ENCODE measurements around the gene OR13C8.
"Not testable (repeated sequence)": the region's sequence is repeated elsewhere in the genome, so short reads cannot be mapped to it uniquely, and the experiment has no call there.

Gene OR13C8

GRCh38 chr9:104605527-104605926 lies 36.6 kb downstream of the OR13C8 start, which contains the start of gene OR13C2:
OR13C2 (minus strand) TSS chr9:104605627; CDS start chr9:104605627, 0 bp downstream.
- DNase-seq; in situ Hi-C loops (cut with HindIII; ENCODE audit: low pct_ligation_motif_present, low pct_unique_long_range_greater_than_20kb, low sequenced_read_pairs): not testable (repeated sequence)

GRCh38 chr9:104606152-104606551 lies 37.2 kb downstream of the OR13C8 start:
- in situ Hi-C loops (cut with HindIII; ENCODE audit: low pct_ligation_motif_present, low pct_unique_long_range_greater_than_20kb, low sequenced_read_pairs) = no loop called here
- no peak for DNase-seq

- in situ Hi-C loops (cut with HindIII; ENCODE audit: low pct_ligation_motif_present, low pct_unique_long_range_greater_than_20kb, low sequenced_read_pairs) = no loop called here
- DNase-seq = no peak
Observed at GRCh38 chr9:104608336-104608735, 39.4 kb downstream of the OR13C8 start.

- in situ Hi-C loops (cut with HindIII; ENCODE audit: low pct_ligation_motif_present, low pct_unique_long_range_greater_than_20kb, low sequenced_read_pairs) = no loop called here
- DNase-seq = no peak
Observed at GRCh38 chr9:104611213-104611612, 42.2 kb downstream of the OR13C8 start.

- in situ Hi-C loops (cut with HindIII; ENCODE audit: low pct_ligation_motif_present, low pct_unique_long_range_greater_than_20kb, low sequenced_read_pairs) = no loop called here
- no peak for DNase-seq
Observed at GRCh38 chr9:104617418-104617817, 48.5 kb downstream of the OR13C8 start.

- in situ Hi-C loops (cut with HindIII; ENCODE audit: low pct_ligation_motif_present, low pct_unique_long_range_greater_than_20kb, low sequenced_read_pairs) = no loop called here
- no peak for DNase-seq
Observed at GRCh38 chr9:104618104-104618503, 49.1 kb downstream of the OR13C8 start, which contains the start of gene OR13C9. OR13C9 (minus strand) TSS chr9:104618204; CDS start chr9:104618204, 0 bp downstream.

Measured in ACHN (cell line).